Activated naive CD4-positive, alpha-beta T cell treated with anti-CD3 and anti-CD28 coated beads, Interleukin-2, amount 10 ng/mL, durations not matched to agents 5 hours and 36 hours (primary cell): ENCODE measurements around the gene SLC8B1. TPM values are rescaled to one million over a fixed set of nuclear protein-coding genes. Genes with fewer than 3 reads are reported as not detected.

Experiments
- microRNA-seq: library from miRNA; unstranded; fragments of <30 nt; microRNA quantifications from one replicate; pipeline ENCODE4 v1.2.0, GENCODE V29; 2022; ENCODE audit warnings: borderline microRNAs expressed, borderline replicate concordance
- total RNA-seq, 2 experiments: library from RNA; stranded (reverse); gene quantifications; one replicate each; pipeline ENCODE4 v1.2.3, GENCODE V29; 2021

Gene SLC8B1
- 10 to 100 TPM; 34.4 to 35.4 TPM for total RNA-seq

DNA sequence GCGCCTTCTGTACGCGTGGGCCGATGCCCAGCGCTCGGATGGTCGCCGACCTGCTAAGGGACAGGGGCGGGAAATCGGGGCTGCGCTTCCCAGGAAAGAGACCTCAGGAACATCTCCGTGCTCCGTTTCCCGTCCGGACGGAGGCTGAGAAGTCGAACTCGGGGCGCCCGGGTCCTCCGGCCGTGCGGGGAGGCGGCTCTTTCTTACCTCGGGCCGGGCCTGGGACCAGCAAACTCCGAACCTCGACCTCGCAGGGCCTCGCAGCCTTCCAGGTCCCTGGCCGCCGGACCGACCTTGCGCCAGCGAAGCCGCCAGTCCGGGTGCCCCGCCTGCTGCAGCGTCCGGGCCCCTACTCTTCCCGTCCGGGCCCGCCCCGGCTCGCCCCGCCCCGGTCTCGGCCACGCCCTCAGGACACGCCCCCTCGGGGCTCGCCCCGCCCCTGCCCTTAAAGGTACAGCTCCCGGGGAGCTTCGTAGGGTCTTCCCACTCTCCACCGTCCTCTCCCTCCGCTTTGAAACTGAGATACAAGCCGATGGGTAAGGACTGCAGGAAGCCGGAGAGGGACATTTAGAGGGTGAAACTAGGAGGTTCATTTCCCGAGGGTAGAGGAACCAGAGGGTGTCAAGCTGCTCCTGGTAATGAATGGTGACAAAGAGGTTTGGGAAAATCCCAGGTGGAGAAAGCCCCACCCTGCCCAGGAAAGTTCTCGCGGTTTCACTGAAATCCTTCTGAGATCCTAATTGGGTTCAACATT is at the start of gene SLC8B1:
Gene SLC8B1, minus strand, starts transcription at position 324 of the 754 bp plus-strand sequence. CDS start 2,231 bp downstream, outside the sequence.

DNA sequence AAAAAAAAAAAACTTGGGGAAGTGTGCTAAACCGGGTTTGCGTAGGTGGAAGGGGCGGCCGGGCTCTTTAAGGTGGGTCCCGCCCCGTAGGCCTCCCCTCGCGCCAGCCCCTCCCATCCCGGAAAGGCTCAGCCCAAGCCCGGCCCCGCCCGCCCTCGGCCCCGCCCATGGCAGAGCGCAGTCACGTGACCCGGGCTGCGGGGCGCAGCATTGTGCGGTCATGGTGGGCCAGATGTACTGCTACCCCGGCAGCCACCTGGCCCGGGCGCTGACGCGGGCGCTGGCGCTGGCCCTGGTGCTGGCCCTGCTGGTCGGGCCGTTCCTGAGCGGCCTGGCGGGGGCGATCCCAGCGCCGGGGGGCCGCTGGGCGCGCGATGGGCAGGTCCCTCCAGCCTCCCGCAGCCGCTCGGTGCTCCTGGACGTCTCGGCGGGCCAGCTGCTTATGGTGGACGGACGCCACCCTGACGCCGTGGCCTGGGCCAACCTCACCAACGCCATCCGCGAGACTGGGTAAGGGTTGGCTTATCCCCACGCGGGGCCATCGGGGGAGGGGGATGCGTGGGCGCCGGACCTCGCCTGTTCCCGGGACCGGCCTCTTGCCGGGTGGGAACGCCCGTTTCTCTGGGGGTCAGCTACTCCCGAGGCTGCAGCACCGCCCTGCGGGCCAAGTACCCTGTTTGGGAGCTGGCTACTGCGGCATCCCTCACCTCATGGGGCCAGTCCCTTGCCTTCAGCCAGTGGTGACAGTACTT is 23.6 kb upstream of the SLC8B1 start, which contains the start of gene PLBD2:
Gene PLBD2, plus strand, starts transcription at position 207 of the 752 bp plus-strand sequence. Its CDS starts 14 bp downstream, at position 221.

Small RNA genes within 50 kb of the gene (microRNA-seq; reads per million reads assigned to microRNA genes)
- gene MIR6762, result not detected

Other genes starting within 250 kb of the SLC8B1 start
- gene RASAL1, start 199.3 kb downstream of the SLC8B1 start, total RNA-seq, result under 1 TPM; 0.38 to 0.53 TPM
- 1 to 10 TPM in 1 of 2 experiments, under 1 TPM in 1; 0.94 to 1.1 TPM for gene CFAP73, start 185.4 kb downstream of the SLC8B1 start, total RNA-seq
- gene DDX54, start 149.6 kb downstream of the SLC8B1 start, total RNA-seq, result 10 to 100 TPM; 67.4 to 71.1 TPM
- 10 to 100 TPM; 13.3 to 17.6 TPM for gene RITA1, start 149.4 kb downstream of the SLC8B1 start, total RNA-seq
- gene TPCN1, start 113.6 kb downstream of the SLC8B1 start, total RNA-seq, result 10 to 100 TPM; 27.3 to 29.0 TPM
- gene PLBD2, start 23.5 kb upstream of the SLC8B1 start, total RNA-seq, result 10 to 100 TPM; 10.2 to 10.5 TPM
- gene SDS, start 68.8 kb upstream of the SLC8B1 start, total RNA-seq, result not detected
- gene SDSL, start 87.3 kb upstream of the SLC8B1 start, total RNA-seq, result not detected
- not detected for gene LHX5, start 136.8 kb upstream of the SLC8B1 start, total RNA-seq